Activated naive CD4-positive, alpha-beta T cell treated with anti-CD3 and anti-CD28 coated beads, Interleukin-2, amount 50 U/mL, for 16 hours (primary cell): Measurements from ENCODE around the gene KDM2A.

Experiments
- DNase-seq: peaks from one replicate; pipeline ENCODE4 v3.0.0-alpha.2; 2020

KDM2A gene

GRCh38 chr11:67262731-67263675 lies 143.9 kb downstream of the KDM2A start:
- DNase-seq, result peak; percentile 74

GRCh38 chr11:67264260-67264659 lies 145.2 kb downstream of the KDM2A start:
- DNase-seq, result no peak

GRCh38 chr11:67264877-67265632 lies 146.0 kb downstream of the KDM2A start:
- DNase-seq, result no peak

GRCh38 chr11:67265633-67266448 lies 146.8 kb downstream of the KDM2A start:
- peak; percentile 80 for DNase-seq

DNA sequence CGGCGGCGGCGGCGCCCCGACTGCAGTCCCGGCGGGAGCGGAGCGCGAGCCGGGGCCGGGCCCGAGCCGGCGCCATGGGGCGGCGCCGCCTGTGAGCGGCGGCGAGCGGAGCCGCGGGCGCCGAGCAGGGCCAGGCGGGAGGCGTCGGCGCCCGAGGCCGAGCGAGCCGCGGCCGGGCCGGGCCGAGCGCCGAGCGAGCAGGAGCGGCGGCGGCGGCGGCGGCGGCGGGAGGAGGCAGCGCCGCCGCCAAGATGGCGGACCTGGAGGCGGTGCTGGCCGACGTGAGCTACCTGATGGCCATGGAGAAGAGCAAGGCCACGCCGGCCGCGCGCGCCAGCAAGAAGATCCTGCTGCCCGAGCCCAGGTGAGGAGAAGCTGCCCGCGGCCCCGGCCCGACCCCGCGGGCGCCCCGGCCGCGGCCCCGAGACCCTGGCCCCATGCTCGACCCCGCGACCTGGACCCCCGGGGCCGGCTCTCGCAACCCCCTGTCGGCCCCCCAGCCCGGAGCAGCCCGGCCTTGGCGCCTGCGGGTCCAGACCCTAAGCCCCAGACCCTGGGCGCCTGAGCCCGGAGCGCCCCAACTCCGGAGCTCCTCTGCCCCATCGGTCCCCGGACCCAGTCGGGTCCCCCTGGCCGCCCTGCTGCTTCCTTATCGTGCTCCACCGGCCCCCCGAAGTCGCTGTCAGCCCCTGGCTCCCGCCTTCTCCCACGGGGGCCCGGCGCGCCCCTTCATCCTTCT lies 147.6 kb downstream of the KDM2A start, which contains the start of gene GRK2:
Gene GRK2 (plus strand): TSS at position 25 of the 739 bp plus-strand sequence. CDS start 227 bp downstream, at position 252.
- peak; percentile 55 for DNase-seq

GRCh38 chr11:67267188-67268080 lies 148.4 kb downstream of the KDM2A start:
- DNase-seq, result peak; percentile 31

- peak; percentile 56 for DNase-seq
Observed at GRCh38 chr11:67268081-67268961, 149.3 kb downstream of the KDM2A start.

DNA sequence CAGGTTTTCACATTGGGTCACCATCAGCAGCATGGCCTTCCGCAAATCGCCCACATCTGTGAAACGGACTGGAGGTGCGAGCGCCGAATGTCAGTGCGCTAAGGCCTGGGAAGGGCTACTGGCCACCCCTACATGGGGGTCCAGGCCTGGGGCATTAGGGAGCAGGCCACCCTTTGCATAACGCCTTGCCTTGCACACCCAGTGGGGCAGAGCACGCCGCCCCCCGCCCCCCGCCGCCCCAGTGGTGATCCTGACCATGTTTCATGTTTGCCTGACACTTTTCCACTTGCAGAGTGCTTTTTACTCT lies 149.9 kb downstream of the KDM2A start:
- DNase-seq, result no peak

GRCh38 chr11:67269401-67270255 lies 150.6 kb downstream of the KDM2A start:
- peak; percentile 11 for DNase-seq

DNA sequence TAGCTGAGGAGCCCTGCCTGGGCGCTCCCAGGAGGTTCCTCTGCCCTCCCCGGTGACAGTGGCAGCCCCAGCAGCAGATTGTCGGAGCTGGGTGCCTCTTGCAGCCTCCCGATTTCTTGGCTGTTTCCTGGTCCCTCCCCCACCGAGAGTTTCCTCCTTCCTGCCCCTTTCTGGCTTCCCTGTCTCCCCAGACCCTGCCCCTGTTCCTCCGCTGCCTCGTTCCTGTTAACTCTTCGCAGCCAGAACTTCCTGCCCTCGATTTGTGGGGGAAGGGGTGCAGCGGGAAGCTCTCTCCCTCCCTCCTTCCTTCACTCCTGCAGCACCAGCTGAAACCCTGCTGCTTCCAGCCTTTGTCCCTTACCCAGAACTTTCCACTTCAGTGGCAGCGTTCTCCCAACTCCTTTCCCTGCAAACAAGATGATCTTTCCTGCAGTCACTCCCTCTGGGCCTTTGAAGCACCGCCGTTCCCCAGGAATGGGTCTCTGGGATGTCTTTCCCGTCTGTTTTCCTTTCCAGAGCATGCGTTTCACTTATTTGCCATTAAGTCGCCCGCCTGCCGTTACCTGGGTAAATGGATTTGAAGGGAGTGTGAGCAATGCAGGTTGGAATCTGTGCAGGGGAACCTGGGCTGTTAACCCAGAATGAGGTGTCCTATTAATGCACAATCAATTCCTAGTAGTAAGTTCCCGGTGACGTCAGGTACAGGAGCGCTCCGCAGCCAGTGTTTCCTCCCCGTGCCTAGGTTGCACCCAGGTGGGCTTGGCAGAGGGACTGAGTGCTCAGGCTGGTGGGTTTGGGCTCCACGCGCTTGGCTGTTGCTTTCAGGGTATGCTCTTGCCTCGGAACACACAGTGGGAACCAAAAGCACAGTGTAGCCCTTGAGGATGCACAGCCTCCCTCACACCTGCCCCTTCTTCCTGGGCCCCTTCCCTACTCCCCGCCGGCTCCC lies 151.5 kb downstream of the KDM2A start:
- peak; percentile 12 for DNase-seq

DNA sequence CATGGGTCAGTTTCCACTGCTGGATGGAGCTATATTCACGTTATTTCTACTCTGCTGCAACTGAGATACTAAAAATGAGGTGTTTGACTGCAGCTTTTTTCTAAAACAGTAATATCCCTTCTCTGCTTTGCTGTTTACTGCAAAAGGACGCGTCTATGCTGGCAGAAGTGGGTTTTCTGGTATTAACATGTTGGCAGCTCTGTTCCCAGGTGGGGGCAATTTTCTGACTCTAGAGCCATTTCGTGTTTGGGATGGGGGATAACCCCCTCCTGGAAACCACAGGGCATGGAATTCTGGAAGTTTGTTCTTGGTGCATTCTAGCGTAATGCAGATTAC lies 152.1 kb downstream of the KDM2A start:
- DNase-seq, result no peak

DNA sequence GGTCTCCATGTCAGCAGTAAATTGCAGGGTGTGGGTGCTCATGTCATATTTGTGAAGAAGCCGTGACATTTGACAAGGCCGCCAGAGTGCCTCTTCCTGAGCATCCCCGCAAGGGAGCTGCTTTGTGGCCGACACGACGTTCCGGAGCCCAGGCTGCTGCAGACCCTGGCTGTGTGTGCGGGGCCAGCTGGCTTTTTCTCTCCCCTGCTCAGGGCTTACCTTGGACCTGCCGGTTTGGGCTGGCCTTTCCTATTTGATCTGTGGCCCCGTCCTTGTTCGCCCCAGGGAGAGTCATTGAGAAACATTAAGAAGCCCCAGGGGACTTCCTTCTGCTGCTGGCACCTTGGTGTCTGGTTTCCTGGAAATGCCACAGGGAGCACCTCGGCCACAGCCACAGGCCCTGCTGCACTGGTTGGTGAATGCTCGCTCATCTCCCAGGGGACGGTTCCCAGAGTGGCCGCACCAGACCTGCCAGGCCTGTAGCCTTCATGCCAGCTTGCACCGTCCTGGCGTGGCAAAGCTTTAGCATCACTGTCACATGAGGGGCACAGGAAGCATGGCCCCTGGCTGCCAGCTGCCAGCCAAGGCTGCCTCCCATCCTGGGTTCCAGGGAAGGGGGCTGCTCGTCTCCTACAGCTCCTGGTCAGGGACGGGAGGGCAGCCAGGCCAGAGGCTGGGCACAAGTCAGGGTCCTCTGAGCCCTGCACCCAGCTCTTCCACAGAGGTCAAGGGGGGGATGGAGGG lies 152.7 kb downstream of the KDM2A start:
- DNase-seq, result peak; percentile 38

- DNase-seq, result peak; percentile 51
Observed at GRCh38 chr11:67272327-67273259, 153.5 kb downstream of the KDM2A start.

GRCh38 chr11:67273260-67273990 lies 154.4 kb downstream of the KDM2A start:
- peak; percentile 11 for DNase-seq
